SHP77 treated with DMSO at 0.1 percent for 48 hours (cell line): ENCODE data around the gene CRTAC1.

Source experiments
- DNase-seq: peaks from one replicate; lab custom pipeline; 2025; lab: John Stamatoyannopoulos, UW

The CRTAC1 gene

DNA sequence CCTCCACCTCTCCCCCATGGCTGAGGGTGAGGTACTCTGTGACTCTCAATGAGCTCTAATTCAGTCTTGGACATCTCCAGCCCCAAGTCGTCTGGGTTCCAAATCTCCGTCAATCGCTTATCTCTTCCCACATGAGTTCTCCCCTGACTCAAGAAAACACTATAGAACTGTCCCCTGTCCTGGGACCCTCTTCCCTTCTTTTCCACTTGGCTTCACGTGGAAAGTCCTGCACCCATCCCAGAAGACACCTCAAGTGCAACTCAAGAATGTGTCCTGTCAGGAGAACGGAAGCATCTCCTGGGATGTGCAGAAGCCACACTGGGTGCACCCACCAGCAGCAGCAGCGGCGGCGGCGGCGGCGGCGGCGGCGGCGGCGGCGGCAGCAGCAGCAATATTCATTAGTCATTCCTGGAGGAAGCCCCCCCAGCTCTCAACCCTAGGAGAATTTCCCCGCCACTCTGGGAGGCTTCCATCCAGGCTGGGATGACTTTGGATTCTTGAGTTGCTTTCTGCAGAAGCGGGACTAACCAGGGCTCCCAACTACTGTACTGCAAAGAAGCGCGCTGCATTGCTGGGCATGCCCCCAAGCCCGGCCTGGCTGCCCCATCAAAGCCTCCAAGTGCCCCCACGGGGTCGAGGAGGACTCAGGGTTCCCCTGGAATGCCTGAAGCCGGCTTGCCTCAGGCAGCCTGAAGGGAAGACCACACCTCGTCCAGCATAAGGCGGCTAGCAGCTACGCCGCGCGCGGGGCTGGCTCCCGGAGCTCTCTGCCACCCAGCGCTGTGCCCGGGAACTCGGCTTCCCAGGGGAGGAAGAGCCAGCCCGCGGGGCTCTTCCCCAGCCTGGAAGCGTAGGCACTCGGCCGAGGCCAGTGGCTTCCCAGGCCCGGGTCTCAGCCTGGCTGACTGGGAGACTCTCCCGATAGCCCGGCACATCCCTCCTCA is 1.0 kb downstream of the CRTAC1 start:
- no peak for DNase-seq

DNA sequence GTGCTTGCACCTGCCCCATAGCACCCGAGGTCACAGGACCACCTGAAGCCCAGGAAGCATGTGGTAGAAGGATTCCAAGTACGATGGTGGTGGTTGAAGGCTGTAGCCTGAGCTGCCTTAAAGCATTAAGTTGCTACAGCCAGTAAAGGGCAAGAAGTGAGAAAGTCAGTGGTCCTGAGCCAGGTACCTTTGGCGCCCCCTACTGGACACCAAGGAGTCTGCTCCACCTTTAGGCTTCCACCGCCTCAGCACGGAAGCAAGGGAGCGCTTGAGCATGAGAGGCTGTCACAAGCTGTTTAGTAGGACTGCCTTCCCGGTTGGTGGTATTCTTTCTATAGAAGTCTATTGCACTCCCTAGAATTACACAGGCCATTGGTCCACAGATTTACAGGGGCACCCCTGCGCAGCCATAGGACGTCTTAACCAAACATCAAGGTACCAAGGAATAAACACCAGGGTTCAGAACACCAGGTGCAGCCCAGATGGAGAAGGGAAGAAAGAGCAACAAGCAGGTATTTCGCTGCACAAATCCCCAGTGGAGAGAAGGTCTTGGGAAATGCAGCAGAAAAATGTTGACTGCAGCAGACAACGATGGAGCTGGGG is 2.2 kb downstream of the CRTAC1 start:
- peak; percentile 5 for DNase-seq

DNA sequence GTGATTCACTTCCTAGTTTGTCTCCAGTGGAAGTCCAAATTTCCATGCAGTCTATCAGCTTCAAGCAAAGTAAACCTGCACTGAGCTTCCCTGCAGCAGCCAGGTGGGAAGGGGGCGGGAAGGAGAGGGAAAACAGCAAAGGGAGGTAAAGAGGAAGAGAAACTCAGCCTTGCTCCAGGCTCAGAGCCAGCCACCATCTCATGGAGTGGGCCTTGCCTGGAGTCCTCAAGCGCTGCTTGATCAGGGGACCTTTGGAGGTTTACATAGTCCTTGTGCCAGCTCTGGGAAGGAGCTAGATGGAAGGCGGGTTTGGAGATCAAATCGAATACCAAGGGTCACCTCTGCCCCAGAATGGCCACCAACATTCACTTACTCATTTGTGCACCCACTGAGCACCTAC is 7.4 kb downstream of the CRTAC1 start:
- no peak for DNase-seq

DNA sequence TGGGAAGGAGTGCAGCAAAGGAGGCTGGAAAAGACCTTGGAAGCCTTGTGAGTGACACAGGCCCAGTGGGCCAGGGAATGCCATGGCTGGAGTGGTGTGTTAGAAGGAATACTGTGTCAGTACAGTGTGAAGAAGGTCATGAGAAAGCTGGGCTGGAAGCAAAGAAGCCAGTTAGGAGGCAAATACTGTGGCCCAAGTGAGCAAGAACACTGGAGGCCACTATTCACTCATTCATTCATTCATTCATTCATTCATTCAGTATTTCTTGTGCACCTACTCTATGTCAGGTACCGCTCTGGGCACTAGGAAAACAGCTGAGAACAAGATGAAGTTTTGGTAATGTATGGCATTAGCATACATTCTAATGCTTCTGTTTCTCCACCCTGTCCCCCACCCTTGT is 9.6 kb downstream of the CRTAC1 start:
- DNase-seq, result no peak

DNA sequence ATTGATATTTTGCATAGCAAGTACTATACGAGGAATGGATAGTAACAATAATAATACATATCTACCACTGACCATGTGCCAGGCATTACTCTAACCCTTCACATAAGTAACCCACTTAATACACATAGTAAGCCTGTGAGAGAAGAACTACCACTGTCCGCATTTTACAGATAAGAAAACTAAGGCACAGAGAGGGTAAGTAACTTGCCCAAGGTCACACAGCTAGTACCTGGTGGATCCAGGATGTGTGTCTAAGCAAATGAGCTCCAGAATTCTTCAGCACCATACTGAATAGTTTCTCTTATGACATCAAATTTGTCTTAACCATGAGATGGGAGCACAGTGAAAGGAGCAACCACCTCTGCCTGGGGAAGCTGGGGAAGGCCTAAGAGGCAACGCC is 10.2 kb downstream of the CRTAC1 start:
- DNase-seq, result no peak

DNA sequence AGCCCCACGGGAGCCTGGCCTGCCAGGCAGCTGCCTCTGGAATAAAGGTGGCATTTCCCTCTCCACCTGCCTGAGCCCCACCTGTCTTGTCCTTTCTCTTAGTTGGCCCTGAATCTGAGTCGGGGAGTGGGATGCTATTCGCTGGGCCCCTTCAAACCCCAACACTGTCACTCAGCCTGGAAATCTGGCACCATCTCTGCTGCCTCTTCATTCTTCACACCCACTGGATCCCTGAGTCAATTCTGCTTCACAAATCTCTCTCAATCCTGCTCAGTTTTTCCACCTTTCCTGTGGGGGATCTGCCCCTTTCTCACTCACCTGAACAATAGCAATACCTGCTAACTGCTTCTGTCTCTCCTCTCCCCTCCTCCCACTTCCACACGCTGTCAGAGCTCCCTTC is 10.6 kb downstream of the CRTAC1 start:
- no peak for DNase-seq

DNA sequence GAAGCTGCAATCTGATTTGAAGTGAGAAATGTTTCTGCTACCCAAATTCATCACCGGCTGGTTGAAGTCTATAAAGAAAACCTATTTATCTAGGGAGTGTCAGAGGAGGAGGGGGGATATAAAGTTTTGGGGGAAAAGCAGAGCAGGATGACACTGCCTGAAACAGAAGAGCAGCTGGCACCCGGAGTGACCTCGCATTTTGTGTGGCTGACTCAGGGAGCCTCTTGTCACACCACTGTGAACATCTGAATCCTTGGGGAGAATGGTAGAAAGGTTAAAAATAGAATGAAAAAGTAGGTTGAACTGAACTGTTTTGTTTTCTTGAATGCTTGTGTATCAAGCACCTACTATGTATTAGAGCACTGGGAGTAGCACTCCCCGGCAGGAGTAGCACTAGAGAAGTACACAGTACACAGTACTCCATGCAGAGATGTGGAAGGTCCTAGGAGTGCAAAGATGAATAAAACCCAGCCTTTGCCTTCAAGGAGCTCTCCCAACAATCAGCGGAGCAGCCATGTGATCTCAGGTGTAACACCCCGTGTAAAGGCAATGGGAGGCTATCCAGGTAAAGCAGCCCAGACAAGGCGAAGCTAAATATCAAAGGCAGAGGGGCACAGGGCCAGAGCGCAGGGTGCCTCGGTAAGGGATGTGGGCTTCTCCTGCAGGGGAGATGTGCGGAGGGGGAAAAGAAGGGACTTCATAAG is 13.5 kb downstream of the CRTAC1 start:
- no peak for DNase-seq

DNA sequence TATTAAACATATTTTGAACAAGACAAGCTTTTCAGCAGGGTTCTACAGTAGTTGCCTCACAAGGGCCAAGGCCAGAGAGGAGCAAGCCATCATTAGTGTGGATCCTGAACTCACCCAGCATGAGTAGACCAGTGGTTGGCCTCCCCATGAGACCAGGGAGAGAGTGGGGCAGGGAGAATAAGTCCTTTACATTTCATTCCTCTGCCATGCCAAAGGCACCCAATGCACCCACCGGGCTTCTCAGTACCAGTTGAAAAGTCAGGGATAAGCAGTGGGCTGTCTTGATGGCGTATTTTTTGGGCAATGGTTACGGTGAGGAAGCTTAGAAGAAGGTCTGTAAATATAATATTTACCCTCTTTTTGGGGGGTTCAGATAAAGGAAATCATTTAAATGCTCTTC is 16.6 kb downstream of the CRTAC1 start:
- DNase-seq, result no peak

DNA sequence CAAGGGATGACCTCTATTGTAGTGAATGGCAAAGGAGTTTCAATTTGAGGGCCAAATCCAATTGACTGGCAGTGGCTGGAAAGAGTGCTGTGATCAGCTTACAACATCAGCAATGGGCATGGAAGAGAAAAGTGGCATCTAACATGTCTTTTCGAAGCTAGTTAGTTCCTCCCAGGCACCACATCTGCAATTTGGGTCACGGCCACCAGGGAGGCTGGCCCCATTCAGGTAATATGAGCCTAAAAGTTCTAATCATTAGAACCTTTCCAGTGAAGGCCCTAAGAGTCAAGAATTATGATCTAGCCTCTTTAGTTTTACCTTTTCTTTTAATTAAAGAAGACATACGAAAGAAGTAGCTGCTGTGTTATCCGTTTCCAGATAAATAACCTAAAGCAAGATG is 17.3 kb downstream of the CRTAC1 start:
- DNase-seq, result no peak

DNA sequence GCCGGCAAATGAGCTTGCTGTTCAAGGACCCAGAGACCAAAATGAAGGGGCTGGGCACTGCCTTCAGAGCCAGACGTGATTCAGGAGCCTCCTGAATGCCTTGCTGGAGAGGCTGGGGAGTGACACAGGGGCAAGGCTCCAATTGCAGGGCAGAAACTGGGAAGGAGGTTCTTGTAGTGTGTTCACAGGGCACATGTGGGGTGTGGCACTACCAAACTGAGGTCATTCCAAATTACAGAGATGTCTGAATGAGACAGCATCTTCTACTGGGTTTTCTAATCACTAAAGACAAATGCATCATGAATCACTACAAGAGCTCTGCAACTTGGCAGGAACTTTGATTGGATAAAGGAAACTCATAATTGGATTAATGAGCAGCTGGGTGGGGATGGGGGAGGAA is 17.8 kb downstream of the CRTAC1 start:
- DNase-seq, result no peak

DNA sequence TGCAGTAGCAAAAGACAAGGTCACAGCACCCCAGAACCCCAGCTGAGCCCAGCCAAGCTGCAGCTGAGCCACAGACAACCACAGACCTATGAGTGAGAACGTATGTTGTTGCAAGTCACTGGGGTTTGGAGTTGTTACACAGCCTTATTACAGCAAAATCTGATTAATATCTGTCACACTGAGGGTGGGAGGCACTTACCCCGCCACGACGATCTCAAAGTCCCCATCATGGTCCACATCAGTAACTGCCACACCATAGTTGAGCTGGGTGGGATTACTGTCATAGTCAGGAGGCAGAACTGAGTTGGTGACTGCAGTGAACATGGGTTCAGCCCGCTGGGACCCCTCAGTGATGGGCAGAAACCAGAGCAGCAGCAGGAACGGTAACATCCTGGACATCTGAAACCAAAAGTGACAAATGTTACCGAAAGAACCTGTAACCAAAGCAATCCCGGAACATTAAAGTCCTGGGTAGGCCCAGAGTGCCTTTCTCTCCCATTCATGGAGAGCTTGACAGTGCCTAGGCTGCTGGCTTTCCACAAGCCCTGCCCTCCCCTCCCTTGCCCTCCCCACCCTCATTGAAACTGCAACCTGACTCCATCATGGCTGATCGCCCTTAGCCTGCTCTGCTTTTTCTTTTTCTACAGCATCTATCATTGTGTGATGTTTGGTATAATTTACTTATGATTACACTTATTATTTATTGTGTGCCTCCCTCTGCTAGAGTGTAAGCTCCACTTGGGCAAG is 19.3 kb downstream of the CRTAC1 start:
- DNase-seq, result no peak

DNA sequence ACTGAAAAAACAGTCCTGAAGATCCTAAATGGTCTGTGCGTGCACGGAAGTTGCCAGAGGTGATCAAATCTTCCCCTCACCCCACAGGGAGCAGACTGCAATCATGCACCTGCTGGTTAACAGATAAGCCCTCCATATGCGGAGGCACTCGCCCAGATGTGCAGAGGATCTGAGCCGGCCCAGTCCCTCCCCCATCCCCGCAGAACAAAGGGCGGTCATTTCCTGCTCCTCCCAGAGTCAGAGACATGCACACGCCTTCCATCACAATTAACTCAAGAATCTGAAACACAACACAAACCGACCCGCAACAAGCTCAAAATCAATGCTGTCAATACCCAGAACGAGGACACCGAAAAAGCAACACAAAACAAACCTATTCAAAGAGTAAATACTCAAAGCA is 24.2 kb downstream of the CRTAC1 start:
- no peak for DNase-seq

DNA sequence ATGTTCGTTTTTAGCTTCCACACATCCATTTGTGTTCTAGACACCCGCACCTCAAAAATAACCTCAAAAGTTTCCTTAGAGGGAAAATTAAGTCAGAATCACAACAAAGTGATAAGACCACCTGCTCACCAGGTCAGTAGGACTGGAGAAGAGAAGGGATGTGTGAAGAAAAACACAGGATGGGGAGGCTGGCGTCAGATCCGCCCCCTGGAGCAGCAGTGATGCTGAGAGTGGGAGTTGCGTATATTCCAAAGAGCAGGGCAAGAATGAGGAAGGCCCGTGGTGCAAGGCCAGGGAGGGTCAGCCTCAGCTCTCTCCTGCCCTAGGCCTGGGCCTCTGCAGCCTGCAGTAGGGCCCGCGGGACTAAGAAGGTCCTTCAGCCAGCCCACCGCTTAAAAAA is 28.7 kb downstream of the CRTAC1 start:
- no peak for DNase-seq

DNA sequence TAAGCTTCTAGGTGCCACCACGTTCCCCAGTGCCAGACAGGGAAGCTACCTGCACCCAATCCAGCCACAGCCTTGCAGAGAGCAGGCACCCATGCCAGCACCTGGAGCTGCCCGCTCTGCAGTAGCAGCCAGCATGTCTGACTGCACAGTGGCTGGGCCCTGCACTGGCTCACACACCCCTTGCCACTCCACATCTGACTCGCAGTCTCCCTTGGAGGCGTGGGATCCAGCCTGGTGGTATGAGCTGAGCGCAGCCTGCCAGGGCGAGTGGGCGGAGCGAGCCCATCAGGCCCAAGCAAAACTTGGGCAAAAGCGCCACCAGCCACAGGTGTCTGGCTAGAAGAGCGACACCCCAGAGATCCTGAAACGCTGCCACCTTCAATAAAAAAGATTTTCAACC is 30.1 kb downstream of the CRTAC1 start:
- DNase-seq, result no peak

DNA sequence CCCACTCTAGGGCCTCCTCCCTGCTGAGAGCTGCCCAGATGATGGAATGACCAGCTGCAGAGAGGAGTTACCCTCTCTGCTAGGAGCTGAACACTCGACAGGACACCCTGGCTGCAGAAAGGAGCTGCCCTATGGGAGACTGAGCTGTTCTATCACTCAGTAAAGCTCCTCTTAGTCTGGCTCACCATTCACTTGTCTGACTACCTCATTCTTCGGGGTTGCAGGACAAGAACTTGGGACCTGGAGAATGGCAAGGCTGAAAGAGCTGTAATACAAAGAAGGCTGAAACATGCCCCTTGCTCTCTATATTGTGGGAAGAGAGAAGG is 30.5 kb downstream of the CRTAC1 start:
- DNase-seq, result no peak

DNA sequence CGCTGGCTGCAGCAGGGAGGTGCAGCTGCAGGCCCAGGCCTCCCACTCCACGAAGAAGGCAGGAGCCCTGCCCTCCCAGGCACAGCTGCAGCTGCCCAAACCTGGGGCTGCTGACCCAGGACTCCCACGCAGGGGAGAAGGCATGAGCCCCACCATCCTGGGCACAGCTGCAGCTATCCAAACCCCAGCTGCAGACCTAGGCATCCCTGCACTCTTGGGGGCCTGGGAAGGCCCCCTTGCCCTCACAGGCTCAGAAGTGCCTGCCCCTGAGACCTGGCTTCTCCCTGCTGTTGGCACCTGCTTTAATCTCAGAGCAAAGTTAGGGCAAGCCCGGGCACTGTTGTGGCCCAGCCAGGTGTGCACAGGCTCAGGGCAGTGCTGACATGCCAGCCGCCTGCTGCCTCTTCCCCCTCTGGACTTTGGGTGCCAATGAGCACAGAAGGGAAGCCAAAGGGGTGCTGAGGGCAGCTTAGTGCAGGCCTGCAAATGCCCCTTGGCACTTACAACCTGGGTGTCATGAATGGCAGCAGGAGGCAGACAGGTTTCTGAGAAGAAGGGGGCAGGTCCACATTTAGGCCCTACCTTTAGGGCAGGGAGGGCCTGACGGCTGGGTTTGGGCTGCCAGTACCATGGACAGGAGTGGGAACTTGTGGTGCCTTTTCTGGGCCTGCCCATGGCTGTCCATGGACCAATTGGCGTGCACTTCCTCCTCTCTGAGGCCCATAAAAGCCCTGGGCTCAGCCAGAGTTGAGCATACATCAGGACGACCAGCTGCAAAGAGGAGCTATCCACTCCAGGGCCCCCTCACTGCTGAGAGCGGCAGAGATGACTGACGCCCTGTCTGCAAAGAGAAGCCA is 31.1 kb downstream of the CRTAC1 start:
- DNase-seq, result no peak

DNA sequence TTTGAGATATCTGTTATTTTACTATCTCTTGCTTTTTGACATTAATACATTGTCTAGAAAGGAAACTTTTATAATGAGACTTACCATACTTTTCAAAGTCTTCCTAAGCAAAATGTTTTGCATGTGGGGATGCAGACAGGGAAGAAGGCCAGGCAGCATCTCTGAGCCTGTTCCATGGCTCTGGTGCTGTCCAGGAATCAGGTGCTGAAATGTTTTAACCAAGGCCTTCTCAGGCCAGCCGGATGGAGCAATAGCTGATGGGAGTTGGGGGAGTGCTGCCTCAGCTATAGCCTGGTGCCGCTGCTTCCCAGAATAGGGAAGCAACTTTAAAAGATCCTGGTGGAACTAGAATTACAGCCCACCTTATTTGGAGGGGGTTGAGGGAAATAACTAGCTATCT is 38.5 kb downstream of the CRTAC1 start:
- no peak for DNase-seq

DNA sequence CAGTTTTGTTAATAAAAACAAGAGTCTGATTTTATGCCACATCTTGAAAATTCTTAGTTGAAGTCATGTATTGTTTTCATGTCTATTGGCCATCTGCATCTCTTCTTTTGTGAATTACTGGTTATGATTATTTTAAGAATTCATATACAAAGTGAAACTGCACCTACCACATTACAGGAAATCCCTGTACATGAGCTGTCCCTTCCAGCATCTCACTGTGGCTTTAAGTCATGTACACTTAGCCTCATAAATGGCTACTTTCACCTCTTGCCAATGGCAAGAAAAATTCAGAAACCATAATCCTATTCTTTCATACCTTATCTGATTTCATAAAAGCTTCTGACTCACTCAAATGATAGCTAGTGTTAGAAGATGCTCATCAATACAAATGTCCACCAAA is 48.6 kb downstream of the CRTAC1 start:
- DNase-seq, result no peak

DNA sequence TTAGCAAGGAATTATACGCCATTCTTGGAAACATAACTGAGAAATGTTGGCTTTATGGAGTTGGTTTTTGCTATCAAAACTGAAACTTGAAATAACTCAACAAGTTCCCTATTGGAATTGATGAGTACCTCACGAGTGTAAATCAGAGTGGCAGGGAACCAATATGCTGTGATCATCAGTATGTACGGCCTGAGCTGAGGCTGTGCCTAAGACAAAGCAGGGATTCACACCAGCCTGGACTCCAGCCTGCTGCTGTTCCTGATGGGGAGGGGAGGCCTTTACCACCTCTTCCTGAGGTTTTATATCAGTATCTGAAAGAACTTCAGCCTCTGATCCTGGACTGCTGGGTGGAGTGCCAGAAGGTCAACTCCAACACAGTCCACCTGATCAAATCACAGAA is 52.7 kb downstream of the CRTAC1 start:
- no peak for DNase-seq

DNA sequence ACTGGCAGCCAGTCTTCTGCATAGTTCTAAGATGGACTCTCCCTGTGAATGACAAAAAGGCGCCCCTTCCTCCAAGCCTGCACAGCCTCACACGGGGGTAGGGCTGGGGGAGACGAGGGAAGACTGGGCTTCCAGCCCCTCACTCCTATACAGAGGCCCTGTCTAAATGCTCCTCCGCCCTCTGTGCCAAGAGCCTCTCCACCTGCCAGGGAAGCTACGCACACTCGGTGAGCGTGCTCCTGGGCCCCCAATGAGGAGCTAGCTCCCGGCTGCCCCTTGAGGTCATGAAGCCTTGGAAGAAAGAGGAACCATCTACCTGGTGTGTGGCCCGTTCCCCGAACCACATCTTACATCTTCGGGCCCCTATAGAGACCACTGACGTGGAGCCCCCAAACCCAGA is 54.8 kb downstream of the CRTAC1 start:
- no peak for DNase-seq
